ENCODE data around the gene KCNQ2.

DNA sequence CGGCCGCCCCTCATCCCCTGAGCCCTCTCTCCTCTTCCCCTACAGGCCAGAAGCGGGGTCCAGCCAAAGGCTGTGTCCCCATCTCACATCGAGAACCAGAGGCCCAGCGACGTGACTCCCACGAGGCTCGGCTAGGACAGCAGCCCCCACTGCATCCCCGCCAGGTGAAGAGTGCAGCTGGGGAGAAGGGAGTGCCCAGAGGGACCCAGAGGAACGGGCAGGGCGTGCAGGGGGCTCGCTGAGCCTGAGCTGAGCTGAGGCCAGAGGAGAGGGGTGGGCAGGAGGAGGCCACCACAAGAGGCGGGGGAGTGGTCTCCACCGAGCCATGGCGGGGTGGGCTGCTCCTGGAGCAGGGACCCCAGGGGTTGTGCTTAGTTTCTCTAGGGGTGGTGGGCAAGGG lies 32.6 kb downstream of the KCNQ2 start:
- TF ChIP-seq, protein P1, sequence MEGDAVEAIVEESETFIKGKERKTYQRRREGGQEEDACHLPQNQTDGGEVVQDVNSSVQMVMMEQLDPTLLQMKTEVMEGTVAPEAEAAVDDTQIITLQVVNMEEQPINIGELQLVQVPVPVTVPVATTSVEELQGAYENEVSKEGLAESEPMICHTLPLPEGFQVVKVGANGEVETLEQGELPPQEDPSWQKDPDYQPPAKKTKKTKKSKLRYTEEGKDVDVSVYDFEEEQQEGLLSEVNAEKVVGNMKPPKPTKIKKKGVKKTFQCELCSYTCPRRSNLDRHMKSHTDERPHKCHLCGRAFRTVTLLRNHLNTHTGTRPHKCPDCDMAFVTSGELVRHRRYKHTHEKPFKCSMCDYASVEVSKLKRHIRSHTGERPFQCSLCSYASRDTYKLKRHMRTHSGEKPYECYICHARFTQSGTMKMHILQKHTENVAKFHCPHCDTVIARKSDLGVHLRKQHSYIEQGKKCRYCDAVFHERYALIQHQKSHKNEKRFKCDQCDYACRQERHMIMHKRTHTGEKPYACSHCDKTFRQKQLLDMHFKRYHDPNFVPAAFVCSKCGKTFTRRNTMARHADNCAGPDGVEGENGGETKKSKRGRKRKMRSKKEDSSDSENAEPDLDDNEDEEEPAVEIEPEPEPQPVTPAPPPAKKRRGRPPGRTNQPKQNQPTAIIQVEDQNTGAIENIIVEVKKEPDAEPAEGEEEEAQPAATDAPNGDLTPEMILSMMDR (IDR thresholded peaks at IDR 0.05; ENCODE audit: insufficient read depth, low read depth, low read length): no peak
- no peak for TF ChIP-seq EZH2 (IDR thresholded peaks at IDR 0.05; ENCODE audit: insufficient read depth, low read length)
